Measurements from ENCODE around the gene PRKG1. TPM values are rescaled to one million over a fixed set of nuclear protein-coding genes. Genes with fewer than 3 reads are reported as not detected.

Gene PRKG1
- polyA plus RNA-seq, 3 donors, result not detected

DNA sequence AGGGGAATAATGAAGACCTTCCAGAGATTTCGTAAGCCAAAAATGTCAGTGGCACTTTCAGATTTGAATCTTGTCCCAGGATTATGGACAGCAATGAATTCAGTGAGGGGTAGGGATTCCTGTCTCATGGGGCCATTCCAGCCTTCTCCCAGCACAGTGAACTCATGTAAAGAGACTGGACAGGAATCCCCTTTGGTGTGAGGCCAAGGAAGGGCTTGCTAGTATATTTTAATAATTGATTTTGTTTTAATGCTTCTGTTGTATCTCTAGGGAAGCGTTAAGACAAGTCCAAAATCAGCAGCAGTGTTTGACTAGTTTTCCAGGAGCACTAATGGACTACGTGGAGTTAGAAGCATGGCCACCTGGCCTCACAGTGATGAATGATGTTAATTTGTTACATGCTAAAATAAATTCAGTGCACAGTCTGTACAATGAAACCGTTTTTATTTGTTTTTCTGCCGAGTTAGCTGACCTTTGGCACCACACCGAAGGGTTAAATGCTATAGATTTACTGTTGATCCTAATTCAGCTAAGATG lies 1025.8 kb downstream of the PRKG1 start:
- Histone ChIP-seq H3K79me2 (ENCODE audit: insufficient read depth, low read length) (no peaks in the 10 kb centered on the region), H3K9me3 (replicated peaks in 1 of 2; ENCODE audit: control insufficient read depth in 1 of 2, insufficient read depth in 1 of 2, low read length in 2 of 2) (no peaks in the 10 kb centered on the region), H3K4me2 (replicated peaks; ENCODE audit: extremely low read depth, low read length, poor library complexity, severe bottlenecking) (no peak overlapping the region), H3K27ac (ENCODE audit: low read depth in 1 of 2, low read length in 2 of 2) (no peak overlapping the region), H3K4me3 (replicated peaks in 1 of 3; ENCODE audit: low read depth in 2 of 3, low read length in 3 of 3) (no peak overlapping the region), H3K36me3 (replicated peaks in 1 of 2; ENCODE audit: control insufficient read depth in 1 of 2, insufficient read depth in 2 of 2, low read length in 2 of 2) (no peaks in the 10 kb centered on the region), H3K9ac (ENCODE audit: insufficient read depth, low read length, poor library complexity, severe bottlenecking) (no peak overlapping the region), H4K20me1 (ENCODE audit: insufficient read depth, low read length) (no peaks in the 10 kb centered on the region), H3K27me3 (ENCODE audit: control insufficient read depth in 2 of 2, insufficient read depth in 2 of 2, low read length in 2 of 2) (no peaks in the 10 kb centered on the region), H2AFZ (ENCODE audit: insufficient read depth, low read depth, low read length, poor library complexity, severe bottlenecking) (no peak overlapping the region), H3K4me1 (ENCODE audit: control insufficient read depth in 1 of 2, insufficient read depth in 2 of 2, low read length in 2 of 2) (no peaks in the 10 kb centered on the region)
- TF ChIP-seq, protein P1, sequence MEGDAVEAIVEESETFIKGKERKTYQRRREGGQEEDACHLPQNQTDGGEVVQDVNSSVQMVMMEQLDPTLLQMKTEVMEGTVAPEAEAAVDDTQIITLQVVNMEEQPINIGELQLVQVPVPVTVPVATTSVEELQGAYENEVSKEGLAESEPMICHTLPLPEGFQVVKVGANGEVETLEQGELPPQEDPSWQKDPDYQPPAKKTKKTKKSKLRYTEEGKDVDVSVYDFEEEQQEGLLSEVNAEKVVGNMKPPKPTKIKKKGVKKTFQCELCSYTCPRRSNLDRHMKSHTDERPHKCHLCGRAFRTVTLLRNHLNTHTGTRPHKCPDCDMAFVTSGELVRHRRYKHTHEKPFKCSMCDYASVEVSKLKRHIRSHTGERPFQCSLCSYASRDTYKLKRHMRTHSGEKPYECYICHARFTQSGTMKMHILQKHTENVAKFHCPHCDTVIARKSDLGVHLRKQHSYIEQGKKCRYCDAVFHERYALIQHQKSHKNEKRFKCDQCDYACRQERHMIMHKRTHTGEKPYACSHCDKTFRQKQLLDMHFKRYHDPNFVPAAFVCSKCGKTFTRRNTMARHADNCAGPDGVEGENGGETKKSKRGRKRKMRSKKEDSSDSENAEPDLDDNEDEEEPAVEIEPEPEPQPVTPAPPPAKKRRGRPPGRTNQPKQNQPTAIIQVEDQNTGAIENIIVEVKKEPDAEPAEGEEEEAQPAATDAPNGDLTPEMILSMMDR (IDR thresholded peaks at IDR 0.05), result no peak
- Mint-ChIP-seq H3K4me1 (no peaks in the 10 kb centered on the region), H3K27ac (no peak overlapping the region), H3K27me3 (ENCODE audit: low read depth in 3 of 3) (no peaks in the 10 kb centered on the region), H3K36me3 (no peaks in the 10 kb centered on the region), H3K9me3 (peaks cover 0 to 2% (median 0%) of the 10 kb centered on the region in 7 donors), H3K4me3 (no peak overlapping the region)
- no peak for DNase-seq
- 64% methylated on average over 4 of the region's 6 CpGs for WGBS (ENCODE audit: insufficient coverage)
- intact Hi-C loops (cut with micrococcal nuclease), result no loop called here

DNA sequence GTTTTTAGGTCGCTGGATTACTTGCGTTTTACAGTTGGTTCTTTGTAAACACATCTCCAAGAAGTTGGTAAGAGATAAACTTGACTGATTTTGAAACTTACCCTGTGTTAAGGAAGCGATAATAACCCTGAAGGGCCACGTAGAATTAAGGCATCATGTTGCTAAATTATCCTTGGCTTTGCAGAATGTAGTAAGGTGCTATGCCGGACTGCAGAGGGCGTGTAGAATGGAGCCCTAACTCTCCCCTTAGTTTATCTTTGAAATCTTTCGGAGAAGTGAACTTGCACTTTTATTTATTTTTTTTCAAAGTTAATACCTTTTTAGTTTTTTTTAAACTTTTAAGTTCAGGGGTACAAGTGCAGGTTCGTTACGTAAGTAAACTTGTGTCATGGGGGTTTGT lies 1031.0 kb downstream of the PRKG1 start:
- Histone ChIP-seq H3K36me3 (replicated peaks in 1 of 2; ENCODE audit: control insufficient read depth in 1 of 2, insufficient read depth in 2 of 2, low read length in 2 of 2) (no peaks in the 10 kb centered on the region), H3K9me3 (replicated peaks in 1 of 2; ENCODE audit: control insufficient read depth in 1 of 2, insufficient read depth in 1 of 2, low read length in 2 of 2) (no peaks in the 10 kb centered on the region), H3K4me3 (replicated peaks in 1 of 3; ENCODE audit: low read depth in 2 of 3, low read length in 3 of 3) (no peak overlapping the region), H3K79me2 (ENCODE audit: insufficient read depth, low read length) (no peaks in the 10 kb centered on the region), H2AFZ (ENCODE audit: insufficient read depth, low read depth, low read length, poor library complexity, severe bottlenecking) (no peak overlapping the region), H4K20me1 (ENCODE audit: insufficient read depth, low read length) (no peaks in the 10 kb centered on the region), H3K9ac (ENCODE audit: insufficient read depth, low read length, poor library complexity, severe bottlenecking) (no peak overlapping the region), H3K27me3 (ENCODE audit: control insufficient read depth in 2 of 2, insufficient read depth in 2 of 2, low read length in 2 of 2) (no peaks in the 10 kb centered on the region), H3K27ac (ENCODE audit: low read depth in 1 of 2, low read length in 2 of 2) (no peak overlapping the region), H3K4me2 (replicated peaks; ENCODE audit: extremely low read depth, low read length, poor library complexity, severe bottlenecking) (no peak overlapping the region), H3K4me1 (ENCODE audit: control insufficient read depth in 1 of 2, insufficient read depth in 2 of 2, low read length in 2 of 2) (no peaks in the 10 kb centered on the region)
- 87% methylated on average over 3 of the region's 9 CpGs for WGBS (ENCODE audit: insufficient coverage)
- no peak overlapping the region for H3K27ac Mint-ChIP-seq
- H3K36me3 Mint-ChIP-seq, result no peaks in the 10 kb centered on the region
- TF ChIP-seq, protein P1 (IDR thresholded peaks at IDR 0.05), result no peak
- no peak overlapping the region for H3K4me3 Mint-ChIP-seq
- DNase-seq, result no peak
- intact Hi-C loops (cut with micrococcal nuclease), result no loop called here
- no peaks in the 10 kb centered on the region for H3K27me3 Mint-ChIP-seq (ENCODE audit: low read depth in 3 of 3)
- H3K9me3 Mint-ChIP-seq, result peaks cover 0 to 4% (median 0%) of the 10 kb centered on the region in 7 donors
- H3K4me1 Mint-ChIP-seq, result no peaks in the 10 kb centered on the region
